HG03520 (cell line): ENCODE data around the gene NPAS3.

Source experiments
- ATAC-seq: cut with Tn5 transposase; IDR thresholded peaks from one replicate; pipeline ENCODE4 v1.9.1; 2021; ENCODE audit warnings: mild to moderate bottlenecking, moderate library complexity; ENCODE audit not compliant: unreplicated experiment

Gene NPAS3

DNA sequence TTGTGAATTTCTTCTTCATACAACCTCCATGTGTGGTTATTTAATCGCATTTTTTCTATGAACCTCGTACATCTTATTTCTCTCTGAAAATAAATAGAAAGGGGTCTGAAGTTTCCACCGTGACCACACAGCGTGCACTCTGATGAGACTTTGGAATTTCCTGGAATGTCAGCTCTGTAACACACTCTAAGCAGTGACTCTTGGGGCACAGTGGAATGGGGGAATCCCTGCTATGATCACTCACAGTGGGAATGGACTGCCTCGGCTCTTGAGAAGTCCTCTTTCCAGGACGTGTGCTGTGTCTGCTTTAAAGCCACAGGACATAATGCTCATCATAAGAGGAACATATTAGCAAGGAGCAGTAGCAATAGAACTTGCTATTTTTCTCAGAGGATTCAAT lies 596.0 kb downstream of the NPAS3 start:
- no peak for ATAC-seq

GRCh38 chr14:33539918-33540357 lies 601.3 kb downstream of the NPAS3 start:
- no peak for ATAC-seq

DNA sequence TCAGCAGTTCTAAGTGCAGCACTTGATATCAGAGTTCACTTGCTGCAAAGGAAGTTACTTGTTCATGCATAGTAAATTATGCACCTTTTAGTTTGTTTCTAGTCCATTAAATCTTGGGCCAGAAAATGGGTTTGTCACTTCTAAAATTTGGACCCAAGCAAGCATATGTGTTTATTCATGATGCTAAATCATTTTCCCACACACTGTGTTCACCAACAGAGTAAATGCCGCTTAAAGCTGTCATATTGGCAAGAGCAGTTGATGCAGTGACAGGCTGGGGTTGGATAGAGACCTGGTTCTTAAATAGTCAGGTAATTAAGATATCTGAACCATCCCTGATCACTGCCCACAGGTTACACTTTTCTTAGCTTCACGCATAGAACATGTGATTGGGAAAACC lies 602.5 kb downstream of the NPAS3 start:
- no peak for ATAC-seq

DNA sequence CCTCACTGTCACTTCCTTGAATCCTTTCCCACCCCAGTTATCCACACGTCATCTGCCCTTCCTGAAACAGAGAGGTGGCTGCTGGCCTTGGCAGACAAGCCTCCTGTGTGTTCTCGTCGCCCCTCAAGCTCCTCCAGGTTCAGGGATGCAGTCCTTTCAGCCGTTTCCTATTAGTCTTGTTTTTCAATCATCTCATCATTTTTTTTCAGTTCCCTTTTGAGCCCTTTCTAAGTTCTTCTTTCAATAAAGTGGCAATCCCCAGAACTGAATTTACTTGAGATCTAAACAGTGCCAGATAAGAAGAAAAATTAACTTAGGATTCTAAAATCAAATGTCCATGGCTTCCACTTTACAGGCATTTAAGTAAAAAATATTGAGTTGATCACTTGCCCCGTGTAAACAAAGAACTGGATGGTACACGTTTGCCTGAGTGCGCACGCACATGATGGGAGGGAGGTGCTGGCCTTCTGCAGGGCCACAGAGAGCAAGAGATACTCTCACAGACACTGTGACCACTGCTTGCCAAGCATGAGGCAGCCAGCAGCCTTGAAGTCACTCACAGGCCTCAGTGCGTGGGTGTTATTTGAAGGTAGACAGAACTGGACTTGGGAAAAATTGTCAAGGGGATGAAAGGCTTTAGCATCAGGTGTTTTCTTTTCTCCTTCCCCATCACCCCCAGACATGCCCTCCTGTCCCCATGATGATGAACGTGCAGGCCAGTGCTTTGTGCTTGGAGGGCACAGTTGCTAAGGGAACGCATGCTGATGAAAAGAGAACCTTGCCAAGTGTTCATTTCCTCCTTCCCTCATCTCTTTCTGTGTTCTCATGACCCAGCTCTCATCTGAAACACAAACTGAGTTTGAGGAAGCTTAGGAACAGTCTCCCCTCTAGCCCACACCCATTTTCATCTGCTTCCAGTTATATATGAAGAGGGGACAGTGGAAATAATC lies 603.9 kb downstream of the NPAS3 start:
- no peak for ATAC-seq

- no peak for ATAC-seq
These were observed 607.0 kb downstream of the NPAS3 start for GRCh38 chr14:33545696-33546095.

GRCh38 chr14:33548606-33549005 lies 609.9 kb downstream of the NPAS3 start:
- ATAC-seq, result no peak

- no peak for ATAC-seq
These were observed 613.3 kb downstream of the NPAS3 start for GRCh38 chr14:33551963-33552362.

DNA sequence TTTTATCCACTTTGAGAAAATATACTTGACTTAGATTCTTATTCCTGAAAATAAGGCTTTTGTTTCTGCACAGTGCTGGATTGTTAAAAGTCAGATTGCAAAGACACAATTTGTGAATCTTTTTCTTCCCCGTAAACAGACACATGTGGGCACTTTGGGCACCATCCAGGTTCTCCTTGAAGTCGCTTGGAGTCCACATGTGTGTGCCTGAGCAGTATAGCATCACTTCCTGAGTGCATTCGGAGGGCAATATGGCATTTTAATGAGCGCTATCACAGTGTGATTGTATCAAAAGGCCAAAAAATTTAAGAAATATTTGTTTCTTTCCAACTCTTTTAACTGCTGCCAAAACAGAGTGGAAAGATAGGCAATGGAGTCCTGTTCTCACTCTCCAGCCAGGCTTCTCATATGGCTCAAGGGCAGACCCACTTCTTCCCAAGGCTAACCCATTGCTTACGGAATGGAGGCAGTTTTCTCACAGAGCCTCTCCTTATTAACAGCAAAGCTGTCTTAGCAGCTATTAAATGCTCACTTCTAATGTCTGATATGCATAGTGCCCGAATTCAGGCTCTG lies 615.1 kb downstream of the NPAS3 start:
- ATAC-seq, result no peak

DNA sequence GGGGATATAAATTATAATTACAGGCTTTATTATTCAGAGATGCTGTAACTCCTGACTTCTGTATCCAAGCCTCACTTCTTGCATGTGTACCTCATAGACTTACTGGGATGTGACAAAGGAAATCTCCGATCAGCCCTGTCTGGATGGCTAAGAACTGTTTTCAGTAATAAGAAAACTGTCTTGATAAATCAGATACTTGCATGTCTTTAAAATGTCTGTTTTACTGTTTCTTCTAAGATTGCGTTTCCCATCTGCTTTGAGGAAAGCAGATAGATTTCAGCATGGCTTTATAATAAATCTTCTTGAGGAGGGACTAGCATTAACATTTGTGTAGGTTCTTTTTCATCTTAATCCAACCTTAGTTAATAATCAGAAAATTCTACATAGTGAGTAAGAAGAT lies 616.3 kb downstream of the NPAS3 start:
- no peak for ATAC-seq

- ATAC-seq, result no peak
These were observed 617.2 kb downstream of the NPAS3 start for GRCh38 chr14:33555710-33556350.

GRCh38 chr14:33556382-33557121 lies 617.9 kb downstream of the NPAS3 start:
- no peak for ATAC-seq

- no peak for ATAC-seq
These were observed 622.2 kb downstream of the NPAS3 start for GRCh38 chr14:33560718-33561431.

- ATAC-seq, result no peak
These were observed 623.0 kb downstream of the NPAS3 start for GRCh38 chr14:33561488-33562175.

GRCh38 chr14:33563191-33563900 lies 624.7 kb downstream of the NPAS3 start:
- ATAC-seq, result no peak

DNA sequence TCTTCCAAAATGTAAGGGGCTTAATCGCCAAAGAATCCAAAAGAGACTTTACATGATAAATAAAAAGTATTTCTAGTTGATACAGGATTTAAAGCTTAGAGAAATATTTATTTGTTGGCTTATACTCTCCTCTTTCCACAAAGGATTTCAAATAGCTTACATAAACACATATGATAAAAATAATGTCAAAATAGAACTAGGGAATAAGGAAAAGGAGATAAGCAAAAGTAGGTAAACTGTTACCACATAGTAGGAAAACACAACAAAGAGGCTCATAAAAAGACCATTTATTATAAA lies 625.2 kb downstream of the NPAS3 start:
- ATAC-seq, result no peak

DNA sequence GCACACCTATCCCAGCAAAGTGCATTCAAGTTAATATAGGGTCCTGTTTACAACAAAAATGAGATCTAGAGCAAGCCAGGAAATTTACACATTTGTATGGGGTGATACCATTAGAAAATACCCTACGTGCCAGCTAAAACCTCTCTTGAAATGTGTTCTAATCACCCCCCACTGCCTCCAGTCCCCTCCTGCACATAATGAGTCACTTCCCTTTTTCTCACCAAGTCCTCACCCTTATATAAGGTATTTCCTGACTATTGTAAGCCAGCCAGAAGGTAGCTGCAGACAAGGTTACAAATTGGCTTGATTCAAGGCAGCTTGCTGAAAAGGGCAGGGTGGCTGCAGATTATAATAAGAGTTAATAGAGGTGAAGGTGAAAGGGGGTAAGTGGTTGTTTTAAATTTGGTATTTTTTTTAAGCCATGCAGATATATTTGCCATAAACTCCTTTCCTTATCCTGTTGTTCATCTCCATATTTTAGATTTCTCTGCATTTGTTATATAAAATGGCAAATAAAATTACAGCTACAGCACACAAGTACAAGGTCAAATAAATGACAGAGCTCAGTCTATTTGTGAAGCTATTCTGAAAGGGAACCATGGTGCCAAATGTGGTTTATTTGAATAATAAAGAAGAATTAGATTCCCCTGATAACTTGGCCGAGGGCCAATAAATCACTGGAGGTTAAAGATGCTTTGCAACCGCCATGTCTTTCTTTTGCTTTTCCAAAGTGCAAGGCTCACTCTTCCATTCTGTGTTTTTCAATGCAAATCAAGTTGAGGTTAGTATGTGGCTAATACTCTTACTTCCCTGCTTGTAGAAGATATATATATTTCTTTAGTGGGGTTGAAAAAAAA lies 626.3 kb downstream of the NPAS3 start:
- no peak for ATAC-seq

- ATAC-seq, result no peak
These were observed 627.4 kb downstream of the NPAS3 start for GRCh38 chr14:33566082-33566481.

- no peak for ATAC-seq
These were observed 628.5 kb downstream of the NPAS3 start for GRCh38 chr14:33567023-33567728.
